ENCODE results near the gene PRCP.

Gene PRCP

DNA sequence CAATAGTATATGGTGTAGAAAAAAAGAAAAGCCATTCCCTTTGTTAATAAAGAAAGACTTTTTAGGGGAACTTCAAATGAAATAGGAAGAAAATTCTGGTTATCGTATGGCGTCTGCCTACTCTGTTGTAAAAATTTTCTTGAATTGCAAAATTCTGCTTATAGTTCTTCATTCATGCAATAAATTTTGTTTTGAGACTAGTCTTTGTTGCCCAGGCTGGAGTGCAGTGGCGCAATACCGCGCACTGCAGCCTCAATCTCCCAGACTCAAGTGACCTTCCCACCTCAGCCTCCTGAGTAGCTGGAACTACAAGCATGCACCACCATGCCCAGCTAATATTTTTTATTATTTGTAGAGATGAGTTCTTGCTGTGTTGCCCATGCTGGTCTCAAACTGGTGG lies 7.1 kb upstream of the PRCP start:
- DNase-seq (ENCODE audit: low read depth in 2 of 2): no peak

DNA sequence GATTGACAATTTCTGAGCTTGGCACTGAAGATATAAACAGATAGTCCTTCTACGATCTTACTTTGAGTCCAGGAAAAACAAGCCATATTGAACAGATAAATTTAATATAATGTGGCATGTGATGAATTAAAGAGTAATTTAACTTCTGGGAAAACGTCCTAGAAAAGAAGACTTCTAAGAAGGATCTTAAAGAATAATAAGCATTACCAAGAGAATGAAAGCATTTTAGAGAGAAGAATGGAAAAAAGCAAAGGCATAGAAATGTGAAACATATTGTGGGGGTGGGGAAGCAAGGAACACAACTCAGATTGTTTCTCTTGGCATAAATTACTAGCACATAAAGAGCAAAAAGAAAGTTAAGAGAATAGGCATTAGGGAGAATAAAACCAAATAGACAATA lies 6.7 kb upstream of the PRCP start:
- no peak for DNase-seq (ENCODE audit: low read depth in 2 of 2)

DNA sequence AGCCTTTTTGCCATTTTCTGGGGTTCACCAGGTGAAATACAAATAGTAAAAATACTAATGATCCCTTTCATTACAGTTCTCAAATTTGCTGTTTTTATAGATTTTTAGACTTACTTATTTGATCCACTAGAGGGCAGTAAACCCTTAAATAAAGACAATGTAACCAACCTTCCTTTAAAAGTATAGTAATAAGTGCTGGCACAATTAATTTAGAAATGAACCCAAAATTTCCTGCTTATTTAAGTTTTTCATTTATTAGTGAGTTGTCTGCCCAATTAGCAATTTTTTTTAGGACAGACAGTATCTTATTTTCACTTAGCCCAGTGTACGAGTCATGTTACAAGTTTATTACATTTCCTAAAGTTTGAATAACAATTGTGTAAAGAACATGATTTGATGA lies 6.0 kb upstream of the PRCP start:
- no peak for DNase-seq (ENCODE audit: low read depth in 2 of 2)

DNA sequence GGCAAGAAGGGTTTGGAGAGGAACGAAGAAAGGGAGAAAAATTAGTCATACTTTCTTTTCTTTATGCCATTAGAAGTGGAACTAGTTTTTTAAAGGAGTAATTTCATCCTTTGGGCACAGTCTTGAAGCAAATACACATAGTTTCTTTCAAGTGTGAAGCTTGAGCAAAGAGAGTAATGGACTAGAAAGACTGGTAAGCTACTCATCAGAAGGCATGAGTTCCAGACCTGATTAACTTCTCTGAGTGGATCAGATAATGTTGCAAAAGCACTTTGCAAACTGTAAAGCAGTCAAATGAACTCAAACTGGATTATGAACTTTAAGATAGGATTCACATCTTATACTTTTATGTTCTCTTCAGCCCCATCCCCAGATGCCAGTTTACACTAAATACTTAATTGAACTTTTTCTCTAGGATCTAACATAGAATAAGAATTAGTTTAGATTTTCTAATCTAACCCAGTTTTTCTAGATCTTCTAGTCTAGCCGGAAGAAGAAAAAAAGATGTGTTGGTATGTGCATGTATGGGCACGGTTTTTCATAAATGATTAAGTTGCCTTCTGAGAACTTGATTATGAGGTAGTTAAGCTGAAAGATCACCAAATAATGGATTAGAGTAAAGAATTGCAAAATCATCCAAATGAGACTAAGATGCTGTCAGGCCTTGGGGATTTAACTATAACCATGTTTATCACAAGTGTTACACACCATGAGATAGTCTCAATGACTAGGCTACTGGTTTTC lies 3.8 kb upstream of the PRCP start:
- DNase-seq (ENCODE audit: low read depth in 2 of 2): no peak

DNA sequence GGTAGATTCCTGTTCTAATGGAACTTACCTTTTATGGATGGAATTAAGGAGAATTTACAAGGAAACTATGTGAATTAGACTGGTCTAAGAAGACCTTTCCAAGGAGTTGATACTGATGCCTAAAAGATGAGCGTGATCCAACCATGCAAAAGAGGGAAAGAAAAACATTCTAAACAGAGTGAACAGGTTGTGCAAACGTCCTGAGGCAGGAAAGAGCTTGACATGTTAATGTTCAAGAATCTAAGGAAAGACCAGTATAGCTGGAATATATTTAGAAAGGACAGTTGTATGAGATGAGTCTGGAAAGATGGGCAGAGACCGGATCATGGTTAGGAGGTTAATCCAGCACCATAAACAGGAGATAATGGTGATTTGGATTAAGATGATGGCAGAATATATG lies 2.6 kb upstream of the PRCP start:
- no peak for DNase-seq (ENCODE audit: low read depth in 2 of 2)

DNA sequence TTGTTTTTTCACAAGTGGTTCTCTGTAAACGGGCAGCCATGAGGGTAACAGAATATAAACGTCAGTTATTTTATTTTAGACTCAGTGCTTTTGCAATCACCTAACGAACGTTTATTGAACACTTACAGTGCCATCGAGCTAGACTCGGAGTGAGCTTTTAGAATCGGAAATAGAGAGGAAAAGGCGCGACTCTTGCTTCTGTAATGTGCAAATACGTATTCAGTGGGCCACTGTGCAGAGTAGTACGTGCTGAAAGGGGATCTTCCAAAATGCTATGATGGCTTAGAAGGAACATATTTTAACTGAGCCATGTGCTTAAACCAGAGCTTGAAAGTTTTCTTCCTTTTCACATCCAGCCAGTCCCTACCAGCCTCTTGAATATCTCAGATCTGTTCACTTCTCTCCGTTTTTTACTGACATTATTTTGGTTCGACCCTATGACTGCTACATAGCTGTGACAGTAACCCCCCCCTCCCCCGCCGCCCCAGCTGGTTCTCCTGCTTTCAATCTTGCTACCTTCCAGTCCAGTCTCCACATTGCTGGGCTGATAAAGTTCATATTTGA lies 1.8 kb upstream of the PRCP start:
- DNase-seq (ENCODE audit: low read depth in 2 of 2): no peak

DNA sequence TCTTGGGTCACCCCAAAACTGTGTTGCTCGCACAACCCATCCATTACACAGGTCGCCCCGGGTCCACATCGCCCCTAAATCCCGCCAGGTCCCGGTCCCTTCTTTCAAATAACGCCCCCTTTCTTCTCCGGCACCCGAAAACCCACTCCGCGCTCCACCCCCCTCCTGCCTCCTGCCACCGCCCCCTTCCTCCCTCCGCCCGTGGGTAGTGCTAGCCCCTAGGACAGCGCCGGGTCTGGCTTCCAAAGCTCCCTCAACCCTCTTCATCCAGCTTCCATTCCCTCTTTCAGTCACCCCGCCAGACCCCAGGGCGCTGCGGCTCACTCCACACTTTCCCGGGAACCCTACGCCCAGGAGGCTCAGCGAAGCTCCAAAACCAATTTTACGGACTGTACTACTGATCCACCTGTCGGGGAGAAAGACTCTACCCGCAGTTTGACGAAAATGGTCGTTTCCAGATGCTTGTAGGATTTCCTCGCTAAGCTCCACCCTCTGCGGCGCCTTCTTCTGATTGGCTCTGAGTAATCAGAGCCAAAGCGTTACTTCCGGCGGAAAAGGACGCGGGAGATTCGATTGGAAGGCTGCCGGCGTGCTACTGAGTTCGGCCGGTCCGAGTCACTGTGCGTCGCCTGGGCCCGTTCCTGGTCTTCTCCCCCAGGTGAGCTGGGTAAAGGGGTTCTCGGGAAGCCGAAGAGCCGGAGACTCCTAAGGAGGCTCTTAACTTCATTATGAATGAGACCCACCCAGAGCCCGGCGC lies 1.1 kb upstream of the PRCP start, which contains the start of gene DDIAS:
Gene DDIAS (plus strand): TSS at position 572 of the 757 bp plus-strand sequence. CDS start 13,003 bp downstream, outside the sequence.
- peak; percentile 85 to 90 for DNase-seq (ENCODE audit: low read depth in 2 of 2)

DNA sequence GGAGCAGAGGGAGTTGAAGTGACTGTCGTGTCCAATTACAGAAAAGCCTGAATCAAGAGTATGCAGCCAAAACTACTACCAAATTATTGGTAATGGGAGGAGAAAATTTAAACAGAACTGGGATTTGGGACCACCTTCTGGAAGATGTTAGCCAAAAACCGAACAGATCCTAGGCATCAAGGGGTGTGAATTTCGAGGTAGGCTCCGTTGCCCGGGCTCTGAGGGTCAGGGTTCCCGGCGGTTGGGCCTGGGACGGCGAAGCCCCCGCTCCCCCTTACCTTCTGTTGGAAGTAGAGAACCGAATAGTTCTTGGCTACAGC lies 313 bp downstream of the PRCP start:
- DNase-seq (ENCODE audit: low read depth in 2 of 2): no peak

DNA sequence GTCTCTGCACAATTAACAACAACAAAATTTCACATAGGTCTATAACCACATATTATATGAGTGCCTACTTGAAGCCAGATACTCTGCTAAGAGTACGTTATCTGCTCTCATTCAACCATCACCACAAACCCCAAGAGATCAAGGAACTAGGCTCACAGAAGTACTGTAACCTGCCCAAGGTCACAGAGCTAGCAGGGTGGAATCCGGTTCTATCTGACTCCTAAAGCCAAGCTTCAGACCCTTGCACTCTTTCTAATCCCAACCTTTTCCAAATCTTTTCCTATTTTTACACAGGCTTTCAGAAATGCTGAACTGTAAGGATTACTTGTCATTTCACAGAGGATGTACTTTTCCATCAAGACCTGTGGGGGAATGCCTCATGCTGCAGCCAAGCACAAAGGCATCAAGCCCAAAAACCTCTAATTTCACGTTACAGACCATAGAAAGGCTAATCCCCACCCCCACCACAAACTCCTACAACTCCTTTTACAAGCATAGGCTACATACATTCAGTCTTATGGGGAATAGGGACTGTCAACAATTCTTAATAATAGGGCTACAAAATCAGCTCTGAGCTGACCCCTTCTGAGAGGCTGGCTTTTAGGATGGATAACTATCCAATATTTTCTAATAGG lies 927 bp downstream of the PRCP start:
- DNase-seq (ENCODE audit: low read depth in 2 of 2): no peak

DNA sequence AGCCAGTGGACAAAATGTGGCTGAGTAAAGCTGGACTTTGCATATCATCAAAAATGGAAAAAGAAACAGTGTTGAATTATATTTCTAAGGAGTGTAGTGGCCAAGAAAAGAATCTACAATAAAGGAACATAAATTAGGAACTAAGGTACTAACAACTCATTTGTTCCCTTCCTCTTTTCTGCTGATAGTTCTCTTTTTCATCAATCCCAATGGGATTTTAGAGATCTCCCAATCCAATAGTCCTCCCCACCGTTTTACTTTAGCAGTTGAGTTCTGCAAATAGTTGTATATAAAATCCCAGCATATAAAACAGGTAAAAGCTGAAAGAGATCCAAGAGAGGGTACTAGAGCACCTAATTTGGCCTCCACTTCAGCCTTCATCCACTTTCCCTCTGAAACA lies 2.0 kb downstream of the PRCP start:
- DNase-seq (ENCODE audit: low read depth in 2 of 2): no peak

DNA sequence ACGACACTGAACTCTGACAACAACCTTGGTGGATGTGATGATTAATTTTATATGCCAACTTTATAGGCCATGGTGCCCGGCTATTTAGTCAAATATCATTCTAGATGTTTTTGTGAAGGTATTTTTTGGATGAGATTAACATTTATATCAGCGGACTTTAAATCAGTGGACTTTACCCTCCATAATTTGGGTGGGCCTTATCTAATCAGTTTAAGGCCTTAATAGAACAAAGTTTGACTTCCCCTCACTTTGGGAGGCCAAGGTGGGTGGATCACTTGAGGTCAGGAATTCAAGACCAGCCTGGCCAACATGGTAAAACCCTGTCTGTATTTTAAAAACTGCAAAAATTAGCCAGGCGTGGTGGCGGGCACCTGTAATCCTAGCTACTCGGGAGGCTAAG lies 4.0 kb downstream of the PRCP start:
- DNase-seq (ENCODE audit: low read depth in 2 of 2): no peak

DNA sequence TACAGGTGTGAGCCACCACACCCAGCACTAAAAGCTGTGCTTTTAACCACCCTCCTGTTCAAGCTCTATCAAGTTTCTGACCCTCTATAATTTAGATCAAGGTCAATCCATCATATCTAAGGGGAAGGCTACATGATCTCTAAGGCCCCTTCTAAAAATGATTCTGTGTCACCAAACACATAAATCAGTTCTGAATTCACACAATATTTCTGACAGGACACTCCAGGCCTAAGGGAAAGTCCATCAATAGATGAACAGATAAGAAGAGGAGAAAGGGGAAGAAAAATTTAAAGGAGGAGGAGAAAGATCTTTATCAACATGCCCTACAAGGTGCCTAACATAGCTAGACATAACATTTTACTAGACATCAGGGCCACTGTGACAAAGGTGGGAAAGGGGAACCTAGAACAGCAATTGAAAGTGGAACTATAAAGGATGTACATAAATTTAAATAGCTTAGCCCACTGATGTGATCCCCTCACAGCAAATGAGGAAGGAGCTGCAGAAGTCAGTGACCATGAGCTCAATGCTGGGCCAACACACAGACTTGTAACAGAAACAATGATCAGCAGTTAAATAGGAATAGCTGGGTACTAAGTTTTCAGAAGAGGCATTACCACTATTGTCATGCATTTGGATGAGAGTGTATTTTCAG lies 4.7 kb downstream of the PRCP start:
- no peak for DNase-seq (ENCODE audit: low read depth in 2 of 2)

DNA sequence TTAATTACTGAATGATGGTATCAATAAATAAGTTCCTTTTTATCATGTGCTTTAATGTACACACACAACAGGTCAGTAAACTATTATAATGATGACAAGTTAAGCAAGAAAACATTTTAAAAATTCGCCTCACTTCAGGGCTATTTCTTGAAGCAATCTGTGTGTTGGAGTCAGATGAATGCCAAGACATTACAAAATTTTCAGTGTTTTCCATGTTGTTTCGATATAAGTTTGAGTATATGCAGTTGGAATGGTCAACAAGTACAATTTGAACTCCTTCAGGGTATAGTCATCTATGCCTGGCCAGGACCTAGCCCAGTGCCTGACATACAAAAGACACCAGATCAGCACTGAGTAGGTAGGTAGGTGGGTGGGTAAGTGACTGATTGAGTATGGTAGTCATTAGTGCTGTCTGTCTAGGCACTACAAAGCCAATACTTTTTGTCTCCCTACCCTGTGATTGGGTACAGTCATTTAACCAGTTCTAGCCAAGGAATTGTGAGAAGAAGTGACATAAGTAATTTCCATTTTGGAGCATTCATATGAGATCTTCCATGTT lies 7.5 kb downstream of the PRCP start:
- no peak for DNase-seq (ENCODE audit: low read depth in 2 of 2)

DNA sequence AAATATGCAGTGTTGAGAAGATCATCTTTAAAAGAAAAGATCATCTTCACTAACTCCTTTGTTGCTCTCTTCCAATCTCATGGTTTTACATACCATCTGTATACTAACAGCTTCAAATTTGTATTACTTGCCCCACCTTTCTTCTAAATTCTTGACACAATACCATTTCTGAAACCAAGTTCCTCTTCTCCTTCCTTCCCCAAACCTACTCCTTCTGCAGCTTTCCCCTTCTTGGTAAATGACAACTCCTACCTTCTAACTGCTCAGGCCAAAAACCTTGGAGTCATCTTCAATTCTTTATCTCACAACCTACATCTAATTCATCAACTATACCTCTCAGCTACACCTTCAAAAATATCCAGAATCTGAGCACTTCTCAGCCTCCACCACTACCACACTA lies 9.3 kb downstream of the PRCP start:
- no peak for DNase-seq (ENCODE audit: low read depth in 2 of 2)

DNA sequence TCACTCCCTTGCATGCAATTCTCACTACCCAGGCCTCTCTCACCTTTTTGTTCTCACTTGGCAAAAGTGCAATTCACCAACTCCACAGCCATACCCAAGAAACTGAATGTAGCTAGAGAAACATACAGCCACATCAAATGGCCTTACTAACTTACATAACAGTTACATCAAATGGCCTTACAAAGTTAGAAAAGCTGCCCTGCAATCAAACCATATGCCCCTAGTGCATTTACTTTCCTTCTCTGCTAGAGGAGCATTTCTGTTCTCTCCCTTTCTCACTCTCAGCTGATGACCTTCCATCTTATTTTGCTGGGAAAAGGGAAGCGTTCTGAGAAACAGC lies 10.3 kb downstream of the PRCP start:
- DNase-seq (ENCODE audit: low read depth in 2 of 2): no peak

DNA sequence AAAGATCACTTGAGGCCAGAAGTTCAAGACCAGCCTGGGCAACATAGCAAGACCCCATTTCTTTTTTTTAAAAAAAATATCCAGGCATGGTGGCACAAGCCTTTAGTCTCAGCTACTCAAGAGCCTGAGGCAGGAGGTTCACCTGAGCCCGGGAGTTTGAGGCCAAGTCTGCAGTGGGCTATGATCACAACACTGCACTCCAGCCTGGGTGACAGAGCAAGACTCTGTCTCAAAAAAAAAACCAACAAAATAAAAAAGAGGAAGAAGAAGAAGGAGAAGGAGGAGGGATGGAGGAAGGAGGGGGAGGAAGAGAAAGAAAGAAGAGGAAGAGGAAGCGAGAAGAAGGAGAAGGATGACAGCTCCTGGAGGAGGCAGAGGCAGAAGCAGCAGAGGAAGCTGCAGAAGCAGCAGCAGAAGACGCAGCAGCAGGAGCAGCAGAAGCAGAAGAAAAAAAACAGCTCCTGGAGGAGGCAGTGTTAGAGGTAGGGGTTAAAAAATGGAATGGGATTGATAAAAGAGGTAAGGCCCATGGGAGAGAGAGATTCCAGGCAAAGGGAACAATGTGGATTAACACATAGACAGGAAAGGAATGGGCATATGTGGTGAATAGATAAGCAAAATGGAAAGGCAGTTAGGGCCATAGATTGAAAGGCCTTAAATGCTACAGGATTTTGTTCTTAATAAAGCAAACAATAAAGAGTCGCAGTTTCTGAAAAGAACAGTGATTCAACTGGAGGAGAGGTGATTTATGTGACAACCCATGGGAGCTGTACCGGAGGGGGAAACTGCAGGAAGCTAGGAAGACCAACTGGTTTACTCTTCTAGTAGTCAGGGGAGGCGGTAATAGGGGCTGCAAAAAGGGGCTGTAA lies 10.9 kb downstream of the PRCP start:
- no peak for DNase-seq (ENCODE audit: low read depth in 2 of 2)

DNA sequence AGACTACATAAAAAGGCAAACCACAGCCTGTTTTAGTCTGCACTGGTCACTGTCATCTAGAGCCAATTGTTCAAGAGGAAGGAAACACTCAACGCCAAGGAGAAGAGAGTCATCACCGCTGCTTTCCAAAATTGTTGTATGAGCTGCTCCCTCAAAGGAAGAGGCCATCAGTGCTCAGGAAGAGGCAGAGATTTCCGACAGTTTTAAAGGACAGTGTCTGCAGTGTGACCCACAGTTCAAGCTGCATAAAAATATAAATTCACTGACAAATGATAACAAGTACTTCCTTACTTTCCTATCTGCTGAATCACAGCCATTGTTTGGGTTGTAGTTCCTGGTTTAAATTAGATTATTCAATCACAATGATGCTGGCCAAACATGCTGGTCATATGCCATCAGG lies 16.4 kb downstream of the PRCP start:
- no peak for DNase-seq (ENCODE audit: low read depth in 2 of 2)

DNA sequence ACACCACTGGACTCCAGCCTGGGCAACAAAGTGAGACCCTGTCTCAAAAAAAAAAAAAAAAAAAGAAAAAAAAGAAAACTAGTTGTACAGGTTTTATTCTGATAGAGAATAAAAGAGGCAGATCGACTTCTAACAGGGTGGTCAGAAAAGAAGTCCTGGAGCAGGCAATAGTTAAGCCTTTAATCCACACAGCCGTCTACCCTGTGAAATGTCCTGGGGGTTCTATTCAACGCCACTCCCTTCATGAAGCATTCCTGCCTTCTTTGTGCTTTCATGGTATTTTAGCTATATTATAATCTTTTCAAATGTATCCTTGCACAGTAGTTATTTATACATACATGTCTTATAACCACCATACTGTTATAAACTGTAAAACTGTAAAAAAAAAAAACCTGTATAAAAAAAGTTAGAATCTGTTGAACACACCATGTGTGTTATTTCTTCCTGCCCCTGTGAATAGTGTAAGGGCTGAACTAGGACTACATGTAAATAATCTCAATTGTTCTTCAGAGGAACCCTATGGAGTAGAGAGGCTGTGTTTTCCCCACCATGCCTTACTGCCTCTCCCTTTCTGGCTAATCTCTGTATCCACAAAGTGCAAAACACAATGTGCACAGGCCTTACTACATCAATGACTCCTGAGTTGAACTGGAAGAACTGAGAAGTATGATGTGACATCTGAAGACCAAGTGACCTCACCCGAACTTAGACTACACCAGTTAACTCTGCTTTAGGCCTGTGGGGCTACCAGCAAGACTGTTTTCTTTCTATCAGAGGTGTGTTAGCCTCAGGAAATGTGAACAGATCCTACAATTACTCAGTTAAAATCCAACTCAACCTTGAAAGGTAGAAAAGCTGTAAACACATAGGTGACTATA lies 25.3 kb downstream of the PRCP start:
- no peak for DNase-seq (ENCODE audit: low read depth in 2 of 2)

DNA sequence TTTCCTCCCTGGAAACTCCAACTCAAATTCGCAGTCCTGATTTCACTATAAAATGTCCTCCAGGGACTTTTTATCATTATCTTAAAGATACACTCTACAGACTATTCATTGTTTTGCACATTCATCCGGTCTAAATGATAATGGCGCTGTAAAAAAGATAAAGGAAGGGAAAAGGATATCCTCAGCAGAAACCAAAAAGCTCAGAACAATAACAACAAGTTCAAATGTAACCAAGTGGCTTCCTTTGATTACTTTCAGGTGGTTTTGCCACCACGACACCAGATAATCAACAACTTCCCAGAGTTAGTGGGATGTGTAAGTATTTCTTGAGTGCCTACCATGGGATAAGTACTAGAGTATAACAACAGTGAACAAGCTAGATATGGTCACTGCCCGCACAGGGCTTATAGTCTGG lies 26.3 kb downstream of the PRCP start:
- DNase-seq (ENCODE audit: low read depth in 2 of 2): no peak

Data from activated CD8-positive, alpha-beta memory T cell treated with anti-CD3 and anti-CD28 coated beads for 4 hours (primary cell).